HepG2 (cell line): ENCODE measurements around the gene STH. TPM values are rescaled to one million over a fixed set of nuclear protein-coding genes. Genes with fewer than 3 reads are reported as not detected.

Source experiments
- ARHGAP35 ChIP-seq: sonication (generic); formaldehyde crosslinking; IDR thresholded peaks from 2 replicates; pipeline ENCODE4 v1.9.0; 2022; ENCODE audit warnings: mild to moderate bottlenecking, inconsistent platforms, moderate library complexity, missing genetic modification reagents, borderline replicate concordance
- ATF1 ChIP-seq: IDR thresholded peaks from 2 replicates; pipeline ENCODE4 v1.6.1; 2016; ENCODE audit warnings: mild to moderate bottlenecking, control low read depth
- CC2D1A ChIP-seq: sonication (generic); formaldehyde crosslinking; IDR thresholded peaks from 2 replicates; pipeline ENCODE4 v1.8.1; 2023; ENCODE audit warnings: mild to moderate bottlenecking, missing genetic modification reagents
- FIP1L1 ChIP-seq: fragments of 200-400 bp; formaldehyde crosslinking; IDR thresholded peaks from 2 replicates; pipeline ENCODE4 v1.6.1; 2018; ENCODE audit warnings: low read depth, mild to moderate bottlenecking, low read length, moderate library complexity, borderline replicate concordance; ENCODE audit not compliant: insufficient read depth
- GATAD1 ChIP-seq: IDR thresholded peaks from 2 replicates; pipeline ENCODE4 v1.6.1; 2016; ENCODE audit warnings: missing genetic modification reagents, missing compliant biosample characterization
- KAT8 ChIP-seq: IDR thresholded peaks from 2 replicates; pipeline ENCODE4 v1.6.1; 2016; ENCODE audit warnings: missing genetic modification reagents, missing compliant biosample characterization
- MLLT10 ChIP-seq: sonication (generic); formaldehyde crosslinking; IDR thresholded peaks from 2 replicates; pipeline ENCODE4 v1.4.0; 2020; ENCODE audit warnings: missing genetic modification reagents
- NCOA1 ChIP-seq: sonication (generic); formaldehyde crosslinking; IDR thresholded peaks from 2 replicates; pipeline ENCODE4 v1.9.0; 2021; ENCODE audit warnings: missing genetic modification reagents
- RFX5 ChIP-seq: IDR thresholded peaks from 2 replicates; pipeline ENCODE4 v1.6.1; 2011; ENCODE audit warnings: low read depth, low read length, improper control_type of control experiment
- RORA ChIP-seq: sonication (generic); formaldehyde crosslinking; IDR thresholded peaks from 2 replicates; pipeline ENCODE4 v1.5.0; 2020; ENCODE audit warnings: mild to moderate bottlenecking, missing genetic modification reagents, moderate library complexity
- SRY ChIP-seq: sonication (generic); formaldehyde crosslinking; IDR thresholded peaks from 2 replicates; pipeline ENCODE4 v1.8.0; 2022; ENCODE audit warnings: mild to moderate bottlenecking, missing genetic modification reagents
- TBX2 ChIP-seq: sonication (generic); formaldehyde crosslinking; IDR thresholded peaks from 2 replicates; pipeline ENCODE4 v1.5.0; 2020; ENCODE audit warnings: missing genetic modification reagents, mild to moderate bottlenecking, borderline replicate concordance
- ZFP90 ChIP-seq: sonication (generic); formaldehyde crosslinking; IDR thresholded peaks from 2 replicates; pipeline ENCODE4 v1.8.0; 2022; ENCODE audit warnings: missing genetic modification reagents, mild to moderate bottlenecking, inconsistent platforms, borderline replicate concordance
- ZNF615 ChIP-seq: sonication (generic); formaldehyde crosslinking; IDR thresholded peaks from 2 replicates; pipeline ENCODE4 v1.5.0; 2020; ENCODE audit warnings: mild to moderate bottlenecking, missing genetic modification reagents, borderline replicate concordance
- ZNF678 ChIP-seq: sonication (generic); formaldehyde crosslinking; IDR thresholded peaks from 2 replicates; pipeline ENCODE4 v1.4.0; 2020; ENCODE audit warnings: mild to moderate bottlenecking, missing genetic modification reagents
- ZNF749 ChIP-seq: sonication (generic); formaldehyde crosslinking; IDR thresholded peaks from 2 replicates; pipeline ENCODE4 v1.8.0; 2022; ENCODE audit warnings: mild to moderate bottlenecking, missing genetic modification reagents, moderate library complexity, borderline replicate concordance
- ZSCAN12 ChIP-seq: sonication (generic); formaldehyde crosslinking; IDR thresholded peaks from 2 replicates; pipeline ENCODE4 v1.9.0; 2021; ENCODE audit warnings: mild to moderate bottlenecking, missing genetic modification reagents
- polyA plus RNA-seq, 8 experiments: library from polyadenylated mRNA; depleted of rRNA in 3 of 8; stranded (reverse) in 7 of 8; unstranded in 1 of 8; fragments of >200 nt; fragmentation: Illumina TruSeq in 4 of 8; extraction: Trizol in 4 of 8; gene quantifications; 2 replicates each; pipeline versions ENCODE4 v1.2.1 to v1.2.3, GENCODE V29; 2011 to 2016; ENCODE audit warnings: low read depth in 4 of 8, missing spikeins in 1 of 8, mixed read lengths in 1 of 8; ENCODE audit not compliant: insufficient read depth in 1 of 8
- total RNA-seq, 5 experiments: library from RNA; depleted of rRNA; stranded (reverse); fragments of >200 nt; fragmentation: Illumina TruSeq; extraction: Trizol; gene quantifications; 2 replicates each; pipeline ENCODE4 v1.2.3, GENCODE V29; 2016; ENCODE audit warnings: low read depth in 1 of 5
- TF ChIP-seq, protein P1 (sequence below): sonication (generic); formaldehyde crosslinking; IDR thresholded peaks from 2 replicates; pipeline ENCODE4 v1.5.0; 2020; ENCODE audit warnings: mild to moderate bottlenecking, missing genetic modification reagents, moderate library complexity
- TF ChIP-seq, protein P2 (sequence below): sonication (generic); formaldehyde crosslinking; IDR thresholded peaks from 2 replicates; pipeline ENCODE4 v1.8.0; 2022; ENCODE audit warnings: missing genetic modification reagents, mild to moderate bottlenecking, moderate library complexity, borderline replicate concordance
- TF ChIP-seq, protein P3 (sequence below): IDR thresholded peaks from 2 replicates; pipeline ENCODE4 v1.6.1; 2016; ENCODE audit warnings: missing biosample characterization, missing genetic modification reagents, low read depth
- TF ChIP-seq, protein P4 (sequence below): sonication (generic); formaldehyde crosslinking; IDR thresholded peaks from 2 replicates; pipeline ENCODE4 v1.4.0; 2020; ENCODE audit warnings: mild to moderate bottlenecking, missing genetic modification reagents
- TF ChIP-seq, protein P5 (sequence below): sonication (generic); formaldehyde crosslinking; IDR thresholded peaks from 2 replicates; pipeline ENCODE4 v1.4.0; 2020; ENCODE audit warnings: missing genetic modification reagents

The STH gene
- total and polyA plus RNA-seq, 2 of the 13 experiments (the other 11 are each of a cell fraction or from before 2014, with no cell fraction given): not detected

DNA sequence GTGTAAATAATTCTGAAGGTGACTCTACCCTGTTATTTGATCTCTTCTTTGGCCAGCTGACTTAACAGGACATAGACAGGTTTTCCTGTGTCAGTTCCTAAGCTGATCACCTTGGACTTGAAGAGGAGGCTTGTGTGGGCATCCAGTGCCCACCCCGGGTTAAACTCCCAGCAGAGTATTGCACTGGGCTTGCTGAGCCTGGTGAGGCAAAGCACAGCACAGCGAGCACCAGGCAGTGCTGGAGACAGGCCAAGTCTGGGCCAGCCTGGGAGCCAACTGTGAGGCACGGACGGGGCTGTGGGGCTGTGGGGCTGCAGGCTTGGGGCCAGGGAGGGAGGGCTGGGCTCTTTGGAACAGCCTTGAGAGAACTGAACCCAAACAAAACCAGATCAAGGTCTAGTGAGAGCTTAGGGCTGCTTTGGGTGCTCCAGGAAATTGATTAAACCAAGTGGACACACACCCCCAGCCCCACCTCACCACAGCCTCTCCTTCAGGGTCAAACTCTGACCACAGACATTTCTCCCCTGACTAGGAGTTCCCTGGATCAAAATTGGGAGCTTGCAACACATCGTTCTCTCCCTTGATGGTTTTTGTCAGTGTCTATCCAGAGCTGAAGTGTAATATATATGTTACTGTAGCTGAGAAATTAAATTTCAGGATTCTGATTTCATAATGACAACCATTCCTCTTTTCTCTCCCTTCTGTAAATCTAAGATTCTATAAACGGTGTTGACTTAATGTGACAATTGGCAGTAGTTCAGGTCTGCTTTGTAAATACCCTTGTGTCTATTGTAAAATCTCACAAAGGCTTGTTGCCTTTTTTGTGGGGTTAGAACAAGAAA, 5.1 kb downstream of the STH start (continued):
- peak; percentile 70; the same call in 1 of the 2 replicates for TF ChIP-seq NCOA1 (CRISPR knock-in tag)
- peak; percentile 73; the same call in 1 of the 2 replicates for TF ChIP-seq ZFP90 (CRISPR knock-in tag)
- TF ChIP-seq TBX2 (CRISPR knock-in tag): peak; percentile 89
- TF ChIP-seq RORA (CRISPR knock-in tag): no peak
- no peak for TF ChIP-seq ZSCAN12
- TF ChIP-seq ZNF615 (CRISPR knock-in tag): no peak
- no peak for TF ChIP-seq FIP1L1
- peak; percentile 54; the same call in 1 of the 2 replicates for TF ChIP-seq GATAD1 (CRISPR knock-in tag)
- TF ChIP-seq ARHGAP35 (CRISPR knock-in tag): no peak
- TF ChIP-seq, protein P1, sequence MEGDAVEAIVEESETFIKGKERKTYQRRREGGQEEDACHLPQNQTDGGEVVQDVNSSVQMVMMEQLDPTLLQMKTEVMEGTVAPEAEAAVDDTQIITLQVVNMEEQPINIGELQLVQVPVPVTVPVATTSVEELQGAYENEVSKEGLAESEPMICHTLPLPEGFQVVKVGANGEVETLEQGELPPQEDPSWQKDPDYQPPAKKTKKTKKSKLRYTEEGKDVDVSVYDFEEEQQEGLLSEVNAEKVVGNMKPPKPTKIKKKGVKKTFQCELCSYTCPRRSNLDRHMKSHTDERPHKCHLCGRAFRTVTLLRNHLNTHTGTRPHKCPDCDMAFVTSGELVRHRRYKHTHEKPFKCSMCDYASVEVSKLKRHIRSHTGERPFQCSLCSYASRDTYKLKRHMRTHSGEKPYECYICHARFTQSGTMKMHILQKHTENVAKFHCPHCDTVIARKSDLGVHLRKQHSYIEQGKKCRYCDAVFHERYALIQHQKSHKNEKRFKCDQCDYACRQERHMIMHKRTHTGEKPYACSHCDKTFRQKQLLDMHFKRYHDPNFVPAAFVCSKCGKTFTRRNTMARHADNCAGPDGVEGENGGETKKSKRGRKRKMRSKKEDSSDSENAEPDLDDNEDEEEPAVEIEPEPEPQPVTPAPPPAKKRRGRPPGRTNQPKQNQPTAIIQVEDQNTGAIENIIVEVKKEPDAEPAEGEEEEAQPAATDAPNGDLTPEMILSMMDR (CRISPR knock-in tag): peak; percentile 41; the same call in 1 of the 2 replicates
- TF ChIP-seq, protein P2, sequence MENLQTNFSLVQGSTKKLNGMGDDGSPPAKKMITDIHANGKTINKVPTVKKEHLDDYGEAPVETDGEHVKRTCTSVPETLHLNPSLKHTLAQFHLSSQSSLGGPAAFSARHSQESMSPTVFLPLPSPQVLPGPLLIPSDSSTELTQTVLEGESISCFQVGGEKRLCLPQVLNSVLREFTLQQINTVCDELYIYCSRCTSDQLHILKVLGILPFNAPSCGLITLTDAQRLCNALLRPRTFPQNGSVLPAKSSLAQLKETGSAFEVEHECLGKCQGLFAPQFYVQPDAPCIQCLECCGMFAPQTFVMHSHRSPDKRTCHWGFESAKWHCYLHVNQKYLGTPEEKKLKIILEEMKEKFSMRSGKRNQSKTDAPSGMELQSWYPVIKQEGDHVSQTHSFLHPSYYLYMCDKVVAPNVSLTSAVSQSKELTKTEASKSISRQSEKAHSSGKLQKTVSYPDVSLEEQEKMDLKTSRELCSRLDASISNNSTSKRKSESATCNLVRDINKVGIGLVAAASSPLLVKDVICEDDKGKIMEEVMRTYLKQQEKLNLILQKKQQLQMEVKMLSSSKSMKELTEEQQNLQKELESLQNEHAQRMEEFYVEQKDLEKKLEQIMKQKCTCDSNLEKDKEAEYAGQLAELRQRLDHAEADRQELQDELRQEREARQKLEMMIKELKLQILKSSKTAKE (CRISPR knock-in tag): peak; percentile 61; the same call in 1 of the 2 replicates
- TF ChIP-seq, protein P3, sequence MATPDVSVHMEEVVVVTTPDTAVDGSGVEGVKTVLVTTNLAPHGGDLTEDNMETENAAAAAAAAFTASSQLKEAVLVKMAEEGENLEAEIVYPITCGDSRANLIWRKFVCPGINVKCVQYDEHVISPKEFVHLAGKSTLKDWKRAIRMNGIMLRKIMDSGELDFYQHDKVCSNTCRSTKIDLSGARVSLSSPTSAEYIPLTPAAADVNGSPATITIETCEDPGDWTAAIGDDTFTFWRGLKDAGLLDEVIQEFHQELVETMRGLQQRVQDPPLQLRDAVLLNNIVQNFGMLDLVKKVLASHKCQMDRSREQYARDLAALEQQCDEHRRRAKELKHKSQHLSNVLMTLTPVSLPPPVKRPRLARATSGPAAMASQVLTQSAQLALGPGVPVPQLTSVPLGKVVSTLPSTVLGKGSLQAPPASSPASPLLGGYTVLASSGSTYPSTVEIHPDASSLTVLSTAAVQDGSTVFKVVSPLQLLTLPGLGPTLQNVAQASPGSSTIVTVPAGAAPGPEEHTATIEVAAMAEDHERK: no peak
- TF ChIP-seq CC2D1A (CRISPR knock-in tag): no peak
- TF ChIP-seq, protein P4, sequence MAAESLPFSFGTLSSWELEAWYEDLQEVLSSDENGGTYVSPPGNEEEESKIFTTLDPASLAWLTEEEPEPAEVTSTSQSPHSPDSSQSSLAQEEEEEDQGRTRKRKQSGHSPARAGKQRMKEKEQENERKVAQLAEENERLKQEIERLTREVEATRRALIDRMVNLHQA (CRISPR knock-in tag): no peak
- TF ChIP-seq, protein P5, sequence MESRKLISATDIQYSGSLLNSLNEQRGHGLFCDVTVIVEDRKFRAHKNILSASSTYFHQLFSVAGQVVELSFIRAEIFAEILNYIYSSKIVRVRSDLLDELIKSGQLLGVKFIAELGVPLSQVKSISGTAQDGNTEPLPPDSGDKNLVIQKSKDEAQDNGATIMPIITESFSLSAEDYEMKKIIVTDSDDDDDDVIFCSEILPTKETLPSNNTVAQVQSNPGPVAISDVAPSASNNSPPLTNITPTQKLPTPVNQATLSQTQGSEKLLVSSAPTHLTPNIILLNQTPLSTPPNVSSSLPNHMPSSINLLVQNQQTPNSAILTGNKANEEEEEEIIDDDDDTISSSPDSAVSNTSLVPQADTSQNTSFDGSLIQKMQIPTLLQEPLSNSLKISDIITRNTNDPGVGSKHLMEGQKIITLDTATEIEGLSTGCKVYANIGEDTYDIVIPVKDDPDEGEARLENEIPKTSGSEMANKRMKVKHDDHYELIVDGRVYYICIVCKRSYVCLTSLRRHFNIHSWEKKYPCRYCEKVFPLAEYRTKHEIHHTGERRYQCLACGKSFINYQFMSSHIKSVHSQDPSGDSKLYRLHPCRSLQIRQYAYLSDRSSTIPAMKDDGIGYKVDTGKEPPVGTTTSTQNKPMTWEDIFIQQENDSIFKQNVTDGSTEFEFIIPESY (CRISPR knock-in tag): no peak
- 0 out of 2 replicates have a peak, but pooled peaks have one; percentile 47 for TF ChIP-seq SRY (CRISPR knock-in tag)
- TF ChIP-seq ZNF678 (CRISPR knock-in tag): no peak
- TF ChIP-seq KAT8 (CRISPR knock-in tag): peak; percentile 62; the same call in 1 of the 2 replicates
- no peak for TF ChIP-seq MLLT10 (CRISPR knock-in tag)
- no peak for TF ChIP-seq ATF1 (CRISPR knock-in tag)
- no peak for TF ChIP-seq RFX5
- no peak for TF ChIP-seq ZNF749 (CRISPR knock-in tag)
